Limb (tissue), 2 donors: Measurements from ENCODE around the gene RBM20.
"Not testable (repeated sequence)": the region's sequence is repeated elsewhere in the genome, so short reads cannot be mapped to it uniquely, and the experiment has no call there.

Experiments
- DNase-seq, 2 donors: peaks; one replicate each; pipeline ENCODE4 v3.0.0-alpha.2; 2016; ENCODE audit errors: extremely low spot score in 2 of 2

The RBM20 gene

GRCh38 chr10:110704906-110705476, 60.9 kb downstream of the RBM20 start:
- no peak for DNase-seq

- DNase-seq: not testable (repeated sequence)
Measured at GRCh38 chr10:110705596-110705995, 61.5 kb downstream of the RBM20 start.

- peak in 1 of 2 donors; percentile 27 for DNase-seq
Measured at GRCh38 chr10:110706690-110707098, 62.6 kb downstream of the RBM20 start.

- DNase-seq: no peak
Measured at GRCh38 chr10:110708776-110709443, 64.8 kb downstream of the RBM20 start.

GRCh38 chr10:110709444-110709828, 65.3 kb downstream of the RBM20 start:
- no peak for DNase-seq

- no peak for DNase-seq
Measured at GRCh38 chr10:110709964-110710587, 65.9 kb downstream of the RBM20 start.

GRCh38 chr10:110710621-110711020, 66.5 kb downstream of the RBM20 start:
- DNase-seq: no peak

GRCh38 chr10:110711382-110711781, 67.2 kb downstream of the RBM20 start:
- no peak for DNase-seq

GRCh38 chr10:110714356-110714755, 70.2 kb downstream of the RBM20 start:
- DNase-seq: no peak

GRCh38 chr10:110717781-110718589, 73.8 kb downstream of the RBM20 start:
- DNase-seq: no peak

- DNase-seq: no peak
Measured at GRCh38 chr10:110721406-110722038, 77.4 kb downstream of the RBM20 start.

- DNase-seq: no peak
Measured at GRCh38 chr10:110723224-110723891, 79.2 kb downstream of the RBM20 start.

GRCh38 chr10:110724116-110724921, 80.2 kb downstream of the RBM20 start:
- DNase-seq: no peak

- DNase-seq: no peak
Measured at GRCh38 chr10:110724937-110725336, 80.8 kb downstream of the RBM20 start.

GRCh38 chr10:110725801-110726630, 81.9 kb downstream of the RBM20 start:
- peak; percentile 53 to 55 for DNase-seq

- not testable (repeated sequence) for DNase-seq
Measured at GRCh38 chr10:110727785-110728184, 83.6 kb downstream of the RBM20 start.

- DNase-seq: no peak
Measured at GRCh38 chr10:110730345-110731050, 86.4 kb downstream of the RBM20 start.

- no peak for DNase-seq
Measured at GRCh38 chr10:110733218-110733952, 89.2 kb downstream of the RBM20 start.
